Body of pancreas (tissue), 4 donors: ENCODE data around the gene FYB1. TPM values are rescaled to one million over a fixed set of nuclear protein-coding genes. Genes with fewer than 3 reads are reported as not detected.

Experiments
- ATAC-seq: fragments of 150-250 bp; one replicate; pipeline ENCODE4 v1.9.1; 2016
- DNase-seq, 4 donors: peaks; one replicate each; pipeline ENCODE4 v3.0.0-alpha.2; 2019
- H3K27ac ChIP-seq, 4 donors: fragments of 200-600 bp; sonication (generic); 1 replicate in 3 of 4; 2 replicates in 1 of 4; pipeline versions ENCODE4 v1.5.1 to v1.6.1; 2016 to 2019; ENCODE audit warnings: mild to moderate bottlenecking in 1 of 4, mixed read lengths in 1 of 4, moderate library complexity in 1 of 4
- H3K27me3 ChIP-seq, 2 donors: fragments of 200-600 bp; sonication (generic); one replicate each; pipeline ENCODE4 v1.6.0; 2016; ENCODE audit warnings: mild to moderate bottlenecking in 1 of 2
- H3K36me3 ChIP-seq, 2 donors: fragments of 200-600 bp; sonication (generic); replicated peaks in 1 of 2; 2 replicates each; pipeline ENCODE4 v1.5.1; 2016; ENCODE audit warnings: low read depth in 2 of 2; ENCODE audit not compliant: insufficient read depth in 1 of 2
- H3K4me1 ChIP-seq: fragments of 200-600 bp; sonication (generic); one replicate; pipeline ENCODE4 v1.6.0; 2016
- H3K4me3 ChIP-seq, 2 donors: fragments of 200-600 bp; sonication (generic); 1 replicate in 1 of 2; 2 replicates in 1 of 2; pipeline ENCODE4 v1.5.1; 2016 to 2019
- H3K9me3 ChIP-seq, 3 donors: fragments of 200-600 bp; sonication (generic); 1 replicate in 2 of 3; 2 replicates in 1 of 3; pipeline ENCODE4 v1.5.1; 2016
- CTCF ChIP-seq, 7 experiments: fragments of 450-650 bp in 4 of 7; fragments of 200-600 bp in 3 of 7; sonication (generic) in 3 of 7; IDR thresholded peaks; one replicate each; pipeline ENCODE4 v1.5.1; 2016 to 2019; ENCODE audit warnings: antibody characterized with exemption in 7 of 7
- POLR2A ChIP-seq, 3 donors: fragments of 450-650 bp; IDR thresholded peaks; one replicate each; pipeline ENCODE4 v1.6.1; 2016; ENCODE audit warnings: antibody characterized with exemption in 3 of 3, mild to moderate bottlenecking in 2 of 3
- WGBS, 2 donors: methylation state at CpG; one replicate each; pipeline ENCODE4 v1.1.5; 2017; 5-methylcytosine and 5-hydroxymethylcytosine counted together
- intact Hi-C: fragments of 100-400 bp; cut with DNase I; formaldehyde crosslinking; loops from one replicate; pipeline ENCODE4 v1.15.1; 2023
- total RNA-seq, 2 donors: library from RNA; depleted of rRNA; stranded (reverse); fragments of >200 nt; gene quantifications; one replicate each; pipeline ENCODE4 v1.1.0, GENCODE V29; 2016

The FYB1 gene
- total RNA-seq, 2 donors from 2014 or later: 2.9 to 3.0 TPM

- H3K36me3 ChIP-seq: no peaks in the 10 kb centered on the region
- intact Hi-C loops: no loop called here
- 0% methylated on average over 3 to 29 of the region's 29 CpGs for WGBS, 2 donors
- ATAC-seq (peak; percentile 49), DNase-seq (no peak)
- TF ChIP-seq POLR2A (IDR thresholded peaks at IDR 0.05): peak in 1 of 3 donors; percentile 7
- no peak for TF ChIP-seq CTCF (IDR thresholded peaks at IDR 0.05)
- peak overlapping the region; percentile 85 to 99 (median 98) for H3K27ac ChIP-seq
- H3K4me1 ChIP-seq: peaks cover 21% of the 10 kb centered on the region
- no peaks in the 10 kb centered on the region for H3K9me3 ChIP-seq
- no peaks in the 10 kb centered on the region for H3K27me3 ChIP-seq
- H3K4me3 ChIP-seq: peak overlapping the region; percentile 95 to 96
Observed at GRCh38 chr5:39073767-39074016, 145.7 kb downstream of the FYB1 start.

DNA sequence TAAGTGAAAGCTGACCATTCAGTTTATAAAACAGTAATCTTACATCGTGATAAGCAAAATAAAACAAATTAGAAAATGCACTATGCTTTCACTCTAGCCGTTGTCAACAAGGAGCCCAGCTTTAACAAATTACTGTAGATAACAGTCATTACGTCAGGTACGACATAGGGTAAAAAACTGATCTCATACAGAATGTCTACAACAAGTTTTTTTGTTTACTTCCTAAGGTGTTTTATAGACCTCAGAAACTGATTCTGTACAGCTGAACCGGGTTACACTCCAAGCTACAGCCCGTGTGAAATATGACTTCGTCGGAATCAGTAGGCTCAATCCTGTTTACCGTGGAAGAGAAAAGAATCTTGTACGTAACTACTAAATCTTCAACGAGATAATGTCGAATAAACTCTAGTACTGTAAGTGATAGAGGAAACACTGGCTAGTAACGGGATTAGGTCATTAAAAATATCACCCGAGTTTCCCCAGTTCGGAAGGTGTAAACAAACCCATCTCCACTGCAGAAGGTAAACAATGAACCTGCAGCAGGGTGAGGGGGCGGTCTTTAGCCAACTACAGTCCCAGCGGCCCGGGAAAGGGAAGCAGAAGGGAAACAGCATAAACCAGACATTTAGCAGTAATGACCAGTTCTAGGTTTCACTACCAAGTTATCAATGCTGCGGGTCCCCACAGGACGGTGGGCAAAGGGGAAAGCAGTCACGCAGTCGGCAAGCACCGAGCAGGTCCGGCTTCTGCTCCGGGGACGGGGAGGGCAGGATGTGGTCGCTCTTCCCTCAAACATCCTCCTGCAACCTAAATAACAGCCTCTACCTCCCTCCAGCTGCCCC, 146.2 kb downstream of the FYB1 start:
- H3K27ac ChIP-seq: peak overlapping the region; percentile 85 to 99 (median 98)
- intact Hi-C loops: no loop called here

DNA sequence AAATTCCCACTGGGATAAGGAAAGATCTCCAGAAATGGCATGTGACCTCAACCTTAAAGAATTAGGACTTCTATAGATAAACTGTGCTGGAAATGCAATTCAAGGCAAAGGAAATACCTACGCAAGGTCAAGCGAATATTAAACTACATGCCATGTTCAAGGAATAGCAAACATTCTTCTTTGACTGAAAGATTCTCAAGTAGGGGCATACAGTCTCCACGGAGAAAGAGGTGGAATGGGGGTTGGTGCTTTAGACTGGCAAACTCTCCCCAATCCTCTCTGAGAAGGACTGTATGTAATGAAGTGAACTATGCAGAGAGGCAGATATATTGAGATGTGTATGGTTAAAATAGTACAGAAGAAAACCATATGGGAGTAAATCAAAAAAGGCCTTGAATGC, 151.3 kb downstream of the FYB1 start:
- intact Hi-C loops: no loop called here
- WGBS, 2 donors: 95% methylated on average over 3 of the region's 3 CpGs
- no peaks in the 10 kb centered on the region for H3K36me3 ChIP-seq

More for the DNA sequence above, 146.2 kb downstream of the FYB1 start:
- no peak for TF ChIP-seq CTCF (IDR thresholded peaks at IDR 0.05)
- peak in 2 of 3 donors; percentile 22 to 36 for TF ChIP-seq POLR2A (IDR thresholded peaks at IDR 0.05)
- Histone ChIP-seq H3K4me3 (peak overlapping the region; percentile 95 to 96), H3K27me3 (no peaks in the 10 kb centered on the region), H3K9me3 (no peaks in the 10 kb centered on the region), H3K4me1 (peaks cover 21% of the 10 kb centered on the region), H3K36me3 (no peaks in the 10 kb centered on the region)
- DNase-seq (peak; percentile 35 to 64 (median 46)), ATAC-seq (peak; percentile 17)
- 1 to 2% methylated on average over 21 to 27 of the region's 27 CpGs for WGBS, 2 donors

GRCh38 chr5:39064450-39064849, 154.9 kb downstream of the FYB1 start:
- DNase-seq (no peak), ATAC-seq (no peak)
- Histone ChIP-seq H3K27ac (no peak overlapping the region), H3K9me3 (peaks cover 0 to 3% (median 0%) of the 10 kb centered on the region in 3 donors), H3K4me3 (no peak overlapping the region), H3K36me3 (no peaks in the 10 kb centered on the region), H3K4me1 (peaks cover 14% of the 10 kb centered on the region), H3K27me3 (no peaks in the 10 kb centered on the region)
- TF ChIP-seq CTCF (IDR thresholded peaks at IDR 0.05) (no peak), POLR2A (IDR thresholded peaks at IDR 0.05) (no peak)
- intact Hi-C loops: no loop called here
- 96 to 97% methylated on average over 3 of the region's 3 CpGs for WGBS, 2 donors

More for the DNA sequence above, 151.3 kb downstream of the FYB1 start:
- Histone ChIP-seq H3K4me3 (no peak overlapping the region), H3K27me3 (no peaks in the 10 kb centered on the region), H3K27ac (no peak overlapping the region), H3K4me1 (peaks cover 21% of the 10 kb centered on the region), H3K9me3 (peaks cover 0 to 3% (median 0%) of the 10 kb centered on the region in 3 donors)
- DNase-seq (no peak), ATAC-seq (no peak)
- TF ChIP-seq POLR2A (IDR thresholded peaks at IDR 0.05) (no peak), CTCF (IDR thresholded peaks at IDR 0.05) (no peak)

GRCh38 chr5:39063037-39063436, 156.3 kb downstream of the FYB1 start:
- no peaks in the 10 kb centered on the region for H3K36me3 ChIP-seq
- intact Hi-C loops: no loop called here
- peaks cover 0 to 3% (median 0%) of the 10 kb centered on the region in 3 donors for H3K9me3 ChIP-seq
- no peak overlapping the region for H3K27ac ChIP-seq
- TF ChIP-seq POLR2A (IDR thresholded peaks at IDR 0.05) (no peak), CTCF (IDR thresholded peaks at IDR 0.05) (no peak)
- peaks cover 27% of the 10 kb centered on the region for H3K4me1 ChIP-seq
- ATAC-seq: peak; percentile 33
- H3K4me3 ChIP-seq: no peak overlapping the region
- DNase-seq: no peak
- H3K27me3 ChIP-seq: no peaks in the 10 kb centered on the region
- 28 to 44% methylated on average over 2 of the region's 2 CpGs for WGBS, 2 donors
